ENCODE measurements around the gene RNF114.
"Not testable (repeated sequence)": the region's sequence is repeated elsewhere in the genome, so short reads cannot be mapped to it uniquely, and the experiment has no call there.

The RNF114 gene

GRCh38 chr20:49945701-49946477 lies 9.7 kb downstream of the RNF114 start:
- DNase-seq (ENCODE audit: insufficient read length, low spot score) (no peak), FAIRE-seq (no peak)
- no peak for TF ChIP-seq CTCF (IDR thresholded peaks at IDR 0.05; ENCODE audit: insufficient read depth, missing control alignments)

- DNase-seq (ENCODE audit: insufficient read length, low spot score) (no peak), FAIRE-seq (no peak)
- no peak for TF ChIP-seq CTCF (IDR thresholded peaks at IDR 0.05; ENCODE audit: insufficient read depth, missing control alignments)
Measured at GRCh38 chr20:49948178-49948577, 12.0 kb downstream of the RNF114 start.

- FAIRE-seq (no peak), DNase-seq (ENCODE audit: insufficient read length, low spot score) (no peak)
- no peak for TF ChIP-seq CTCF (IDR thresholded peaks at IDR 0.05; ENCODE audit: insufficient read depth, missing control alignments)
Measured at GRCh38 chr20:49948809-49949507, 12.8 kb downstream of the RNF114 start.

GRCh38 chr20:49951151-49951550 lies 15.0 kb downstream of the RNF114 start:
- no peak for DNase-seq (ENCODE audit: insufficient read length, low spot score)
- no peak for FAIRE-seq
- no peak for TF ChIP-seq CTCF (IDR thresholded peaks at IDR 0.05; ENCODE audit: insufficient read depth, missing control alignments)

- FAIRE-seq (no peak), DNase-seq (ENCODE audit: insufficient read length, low spot score) (no peak)
- no peak for TF ChIP-seq CTCF (IDR thresholded peaks at IDR 0.05; ENCODE audit: insufficient read depth, missing control alignments)
Measured at GRCh38 chr20:49955167-49955566, 19.0 kb downstream of the RNF114 start.

- FAIRE-seq; DNase-seq (ENCODE audit: insufficient read length, low spot score): not testable (repeated sequence)
Measured at GRCh38 chr20:49955830-49956396, 19.7 kb downstream of the RNF114 start.

GRCh38 chr20:49956689-49957088 lies 20.5 kb downstream of the RNF114 start:
- DNase-seq (ENCODE audit: insufficient read length, low spot score) (no peak), FAIRE-seq (no peak)
- TF ChIP-seq CTCF (IDR thresholded peaks at IDR 0.05; ENCODE audit: insufficient read depth, missing control alignments) = no peak

GRCh38 chr20:49957089-49957938 lies 21.1 kb downstream of the RNF114 start:
- not testable (repeated sequence) for FAIRE-seq; DNase-seq (ENCODE audit: insufficient read length, low spot score)
